Right lobe of liver (tissue), 4 donors: Measurements from ENCODE around the gene FOS.

Experiments
- CTCF ChIP-seq, 4 donors: fragments of 200-600 bp in 3 of 4; fragments of 450-650 bp in 1 of 4; IDR thresholded peaks; one replicate each; pipeline versions ENCODE4 v1.5.1 to v1.8.0; 2016 to 2022; ENCODE audit warnings: antibody characterized with exemption in 4 of 4, mild to moderate bottlenecking in 2 of 4
- POLR2A ChIP-seq: fragments of 450-650 bp; IDR thresholded peaks from one replicate; pipeline ENCODE4 v1.6.1; 2017; ENCODE audit warnings: antibody characterized with exemption, mild to moderate bottlenecking
- donor health status: DM: no; HTN: no; CAD: no.
- donor health status: DM: no; HTN: no; CAD: no.
- donor health status: DM: no; HTN: yes; CAD: no.

DNA sequence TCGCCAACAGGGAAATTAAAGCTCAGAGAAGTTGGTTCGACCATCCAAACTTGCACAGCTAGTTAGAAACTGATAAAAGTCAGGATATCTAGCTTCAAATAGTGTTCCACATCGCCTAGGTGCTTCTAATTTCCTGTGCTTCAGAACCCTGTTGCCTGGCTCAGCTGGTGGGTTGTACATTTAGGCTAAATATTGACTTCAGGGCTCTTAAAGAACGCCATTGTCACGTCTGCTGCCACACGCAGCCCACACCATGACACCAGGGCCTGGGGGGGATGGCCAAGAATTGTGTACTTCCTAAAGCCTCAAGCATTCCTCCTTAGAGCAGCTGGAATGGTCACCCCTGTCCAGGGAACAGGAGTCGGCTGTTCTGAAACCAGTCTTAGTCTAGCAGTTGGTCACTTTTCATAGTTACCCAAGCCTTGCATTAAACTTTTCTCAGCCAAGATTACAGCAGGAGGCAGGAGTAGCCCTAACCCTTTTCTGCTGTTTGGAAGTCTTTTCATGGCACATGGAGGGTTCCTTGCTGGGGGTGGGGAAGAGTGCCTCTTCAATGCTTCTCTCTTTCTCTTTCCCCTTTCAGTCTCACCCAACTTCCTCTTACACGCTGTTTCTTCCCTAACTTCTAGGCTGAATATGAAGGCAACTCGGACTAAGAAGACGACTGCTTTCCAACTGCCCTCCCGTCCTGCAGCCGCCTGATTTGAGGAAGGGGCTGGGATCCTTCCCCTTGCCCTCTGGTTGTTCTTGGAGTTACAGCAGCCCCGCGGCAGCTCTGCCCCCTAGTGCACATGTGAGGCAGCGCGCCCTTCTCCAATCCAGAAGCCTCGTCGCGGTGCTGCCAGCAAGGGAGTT lies 17.1 kb downstream of the FOS start:
- peak; percentile 94 to 98 (median 97) for TF ChIP-seq CTCF (IDR thresholded peaks at IDR 0.05)
- peak; percentile 28 for TF ChIP-seq POLR2A
